LNCaP clone FGC (cell line): ENCODE measurements around the gene DCAF6.

Experiments used
- DNase-seq: peaks from one replicate; pipeline ENCODE4 v3.0.0-alpha.2; 2011; ENCODE audit warnings: low read depth
- H3K4me3 ChIP-seq: 2 replicates; pipeline ENCODE4 v1.5.1; 2011; ENCODE audit warnings: mild to moderate bottlenecking, low read depth, low read length, control low read depth
- CTCF ChIP-seq: IDR thresholded peaks from 2 replicates; pipeline ENCODE4 v1.5.1; 2012; ENCODE audit warnings: mild to moderate bottlenecking; ENCODE audit not compliant: control insufficient read depth, insufficient read depth; ENCODE audit errors: extremely low read depth

The DCAF6 gene

GRCh38 chr1:167996266-167996665, 59.8 kb downstream of the DCAF6 start:
- H3K4me3 ChIP-seq: no peak overlapping the region
- no peak for DNase-seq
- TF ChIP-seq CTCF: no peak

- no peak for TF ChIP-seq CTCF
- H3K4me3 ChIP-seq: no peak overlapping the region
- no peak for DNase-seq
Observed at GRCh38 chr1:167997037-167997575, 60.6 kb downstream of the DCAF6 start.

- TF ChIP-seq CTCF: no peak
- no peak overlapping the region for H3K4me3 ChIP-seq
- DNase-seq: no peak
Observed at GRCh38 chr1:167999877-168000276, 63.4 kb downstream of the DCAF6 start.

- TF ChIP-seq CTCF: no peak
- DNase-seq: no peak
- H3K4me3 ChIP-seq: no peak overlapping the region
Observed at GRCh38 chr1:168000656-168001055, 64.2 kb downstream of the DCAF6 start.

GRCh38 chr1:168001213-168001612, 64.7 kb downstream of the DCAF6 start:
- H3K4me3 ChIP-seq: no peak overlapping the region
- TF ChIP-seq CTCF: no peak
- no peak for DNase-seq

- DNase-seq: no peak
- TF ChIP-seq CTCF: no peak
- H3K4me3 ChIP-seq: no peak overlapping the region
Observed at GRCh38 chr1:168004531-168004930, 68.0 kb downstream of the DCAF6 start.

- TF ChIP-seq CTCF: no peak
- H3K4me3 ChIP-seq: no peak overlapping the region
- no peak for DNase-seq
Observed at GRCh38 chr1:168005529-168005928, 69.0 kb downstream of the DCAF6 start.
